Stimulated activated CD4-positive, alpha-beta T cell treated with anti-CD3 and anti-CD28 coated beads, TNF-alpha, amount 100 ng/mL, for 24 hours (primary cell): ENCODE measurements around the gene CCDC80.

Source experiments
- DNase-seq, 3 experiments: peaks; one replicate each; pipeline ENCODE4 v3.0.0-alpha.2; 2020; ENCODE audit warnings: low read depth in 3 of 3

CCDC80 gene

DNA sequence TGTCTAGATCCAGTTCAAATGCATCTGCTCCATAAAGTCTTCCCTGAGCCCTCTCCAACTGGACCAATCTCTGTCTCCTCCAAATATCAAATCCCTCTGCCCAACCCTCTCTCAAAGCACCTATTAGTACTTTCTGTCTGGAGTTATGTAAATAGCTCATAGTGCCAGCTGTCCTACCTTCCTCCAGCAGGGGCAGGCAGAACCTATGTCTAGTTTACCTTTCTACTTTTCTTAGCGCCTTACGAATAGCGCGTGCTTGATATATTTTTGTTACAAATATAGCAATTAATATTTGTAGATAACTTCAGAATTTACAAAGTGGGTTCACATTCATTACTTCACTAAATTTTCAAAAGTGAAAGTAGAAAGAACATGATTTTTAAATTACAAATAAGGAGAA is 14.0 kb upstream of the CCDC80 start:
- no peak for DNase-seq

DNA sequence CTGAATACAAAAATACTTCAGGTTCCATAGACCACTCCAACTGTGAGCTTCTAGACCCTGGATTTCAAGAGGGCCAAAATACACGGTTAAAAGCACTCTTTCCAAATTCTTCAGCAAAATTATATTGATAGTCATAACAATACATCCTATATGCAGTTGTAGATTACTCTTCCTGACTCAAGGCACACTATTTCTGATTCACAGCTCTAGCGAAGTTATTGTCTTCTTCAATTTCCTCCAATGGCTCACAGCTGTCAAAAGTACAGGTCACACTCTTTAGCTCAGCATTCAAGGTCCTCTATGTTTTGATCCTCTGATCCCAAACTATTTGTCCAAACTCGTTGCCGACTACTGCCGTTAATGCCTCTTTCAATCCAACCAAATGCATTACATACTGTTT is 13.5 kb upstream of the CCDC80 start:
- DNase-seq: no peak

GRCh38 chr3:112653881-112654300 is 12.9 kb upstream of the CCDC80 start:
- no peak for DNase-seq

DNA sequence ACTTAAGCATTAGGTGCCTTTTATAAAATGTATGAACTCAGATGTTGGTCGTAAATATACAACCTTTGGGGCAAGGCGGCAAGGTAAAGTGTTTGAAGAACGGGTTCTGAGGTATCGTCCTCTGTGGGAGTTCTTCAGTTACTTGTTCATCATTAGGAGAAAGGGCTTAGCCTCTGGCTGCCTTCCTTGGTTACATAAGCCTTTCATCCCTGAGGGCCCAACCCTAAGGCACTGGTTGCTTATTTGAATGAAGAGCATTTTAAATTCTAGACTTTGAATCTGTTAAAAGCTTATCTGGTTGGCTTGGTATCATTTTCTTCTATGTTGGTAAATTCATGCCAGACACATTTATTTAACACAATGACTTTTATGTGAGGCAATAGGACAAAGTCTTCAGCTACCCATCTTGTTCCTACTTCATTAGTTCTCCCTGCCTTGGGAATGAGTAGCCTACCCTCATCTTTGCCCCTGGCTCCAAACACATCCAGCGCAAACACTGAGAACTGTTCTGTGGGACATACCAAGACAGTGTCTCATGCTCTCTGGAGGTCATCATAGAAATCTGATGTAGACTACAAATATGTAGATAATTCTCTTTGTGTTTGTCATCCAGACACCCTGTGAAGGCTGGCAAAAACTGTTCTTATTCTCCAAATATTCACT is 12.4 kb upstream of the CCDC80 start:
- DNase-seq: no peak

GRCh38 chr3:112651516-112651915 is 10.6 kb upstream of the CCDC80 start:
- DNase-seq: no peak

DNA sequence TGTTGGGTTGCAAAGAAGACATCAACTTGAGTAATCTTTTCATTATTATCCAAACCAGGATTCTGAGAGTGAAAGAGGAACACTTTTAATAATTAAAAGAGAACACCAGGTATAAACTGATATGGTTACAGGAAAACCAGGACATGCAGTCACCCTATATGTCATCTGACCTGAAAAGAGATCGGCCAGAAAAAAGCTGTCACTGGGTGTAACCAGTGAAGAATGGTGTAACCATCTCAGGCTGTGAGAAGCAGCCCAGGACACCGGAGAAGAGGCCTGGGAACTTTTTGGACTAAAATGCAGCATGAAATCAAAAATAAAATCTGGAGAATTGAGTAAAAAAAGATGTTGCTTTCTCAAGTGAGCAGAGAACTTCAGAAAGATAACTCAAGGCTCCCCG is 10.1 kb upstream of the CCDC80 start:
- DNase-seq: no peak

DNA sequence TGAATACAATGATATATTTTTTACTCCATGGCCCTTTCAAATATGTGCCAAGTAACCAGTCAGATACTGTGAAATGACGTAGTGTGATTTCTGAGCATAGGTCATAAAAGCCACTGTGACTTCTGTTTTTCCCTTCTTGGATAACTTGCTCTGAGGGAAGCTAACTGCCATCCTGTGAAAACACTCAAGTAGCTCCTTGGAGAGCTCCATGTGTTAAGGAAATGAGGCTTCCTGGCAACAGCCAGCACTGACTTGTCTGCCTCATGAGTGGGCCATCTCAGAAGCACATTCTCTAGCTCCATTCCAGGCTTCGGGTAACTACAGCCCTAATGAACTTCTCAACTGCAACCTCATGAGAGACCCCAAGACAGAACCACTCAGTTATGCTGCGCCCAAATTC is 9.5 kb upstream of the CCDC80 start:
- no peak for DNase-seq

- DNase-seq: no peak
These were observed 8.5 kb upstream of the CCDC80 start for GRCh38 chr3:112649478-112649735.

DNA sequence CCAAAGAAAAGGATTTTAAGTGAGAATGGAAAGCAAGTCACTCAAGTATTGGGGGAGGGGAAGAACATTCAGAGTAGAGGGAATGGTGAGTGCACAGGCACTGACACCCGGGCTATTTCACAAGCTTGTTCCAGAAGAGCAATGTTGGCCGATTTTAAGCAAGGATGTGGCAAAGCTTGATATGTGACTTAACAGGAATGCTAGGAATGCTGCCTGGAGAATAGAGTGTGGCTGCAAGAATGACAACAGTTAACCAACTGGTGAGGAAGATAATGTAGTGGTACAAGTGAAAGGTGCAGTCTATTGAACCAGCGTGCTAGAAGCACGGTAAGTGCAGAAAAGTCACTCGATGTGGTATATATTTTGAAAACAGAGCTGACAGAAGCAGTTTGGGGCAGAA is 6.2 kb upstream of the CCDC80 start:
- no peak for DNase-seq

DNA sequence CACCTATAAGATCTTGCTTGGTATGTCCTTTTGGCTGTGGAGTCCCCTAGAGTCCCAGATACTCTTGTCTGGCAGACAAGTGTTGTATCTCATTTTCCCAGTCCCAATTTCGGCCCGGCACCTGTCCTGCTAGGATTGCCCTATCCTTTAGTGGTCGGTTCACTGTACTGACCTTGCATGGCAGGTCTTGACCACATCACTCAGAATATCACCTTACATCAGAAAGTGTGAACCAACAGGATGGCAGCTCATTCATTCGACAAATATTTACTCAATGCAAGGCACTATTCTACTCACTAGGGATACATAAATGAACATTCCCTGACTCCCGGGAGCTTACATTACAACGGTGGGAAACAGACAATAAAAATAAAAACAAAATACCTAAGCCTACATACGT is 5.7 kb upstream of the CCDC80 start:
- DNase-seq: no peak

DNA sequence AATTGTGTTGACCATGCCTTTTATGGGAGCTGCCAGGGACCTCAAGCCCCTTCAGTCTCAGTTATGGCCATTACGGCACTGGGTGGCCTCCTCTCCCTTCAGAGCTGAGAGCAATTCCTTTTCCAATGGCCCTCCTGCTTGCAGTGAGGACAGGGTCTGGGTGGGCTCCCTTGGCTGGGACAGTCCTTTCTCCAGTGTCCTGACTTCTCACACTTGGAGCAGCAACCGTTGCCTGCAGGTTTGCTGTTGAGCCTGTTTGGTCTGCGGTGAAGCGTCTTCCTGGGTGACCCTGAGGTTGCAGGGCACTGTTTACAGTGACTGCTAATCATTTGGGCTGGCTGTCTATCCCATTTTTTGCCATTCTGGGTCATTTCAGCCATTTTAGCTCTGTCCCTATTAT is 3.5 kb upstream of the CCDC80 start:
- no peak for DNase-seq

DNA sequence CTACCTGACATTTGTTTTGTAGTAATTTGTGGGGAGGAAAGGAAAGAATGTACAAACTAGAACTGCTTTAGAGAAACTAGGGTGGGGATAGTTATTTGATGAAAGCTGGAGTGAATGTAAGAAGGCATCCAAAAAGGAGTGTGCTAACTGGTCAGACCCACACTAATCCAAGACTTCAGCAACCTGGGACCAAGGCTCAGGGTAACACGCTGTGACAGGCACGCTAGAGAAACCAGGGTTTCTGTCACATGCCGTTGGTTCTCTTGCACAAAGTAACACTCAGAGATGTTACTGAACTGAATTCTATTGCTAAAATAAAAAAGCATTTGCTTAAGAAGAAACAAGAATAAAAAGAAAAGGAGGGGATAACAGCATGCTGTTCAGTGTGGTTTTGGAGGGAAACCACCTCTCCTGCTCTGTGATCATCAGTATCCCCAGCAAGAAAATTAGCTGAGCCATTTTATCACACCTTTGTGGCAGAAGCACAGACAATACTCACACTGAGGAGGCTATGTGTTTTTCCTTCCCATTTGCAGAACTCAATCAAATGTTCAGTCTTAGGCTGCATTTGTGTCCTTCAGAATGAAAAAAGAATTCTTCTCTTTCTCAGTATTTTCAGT is 2.8 kb upstream of the CCDC80 start:
- no peak for DNase-seq

- DNase-seq: peak; percentile 60 to 77 (median 77)
These were observed 2.1 kb upstream of the CCDC80 start for GRCh38 chr3:112642912-112643506.

DNA sequence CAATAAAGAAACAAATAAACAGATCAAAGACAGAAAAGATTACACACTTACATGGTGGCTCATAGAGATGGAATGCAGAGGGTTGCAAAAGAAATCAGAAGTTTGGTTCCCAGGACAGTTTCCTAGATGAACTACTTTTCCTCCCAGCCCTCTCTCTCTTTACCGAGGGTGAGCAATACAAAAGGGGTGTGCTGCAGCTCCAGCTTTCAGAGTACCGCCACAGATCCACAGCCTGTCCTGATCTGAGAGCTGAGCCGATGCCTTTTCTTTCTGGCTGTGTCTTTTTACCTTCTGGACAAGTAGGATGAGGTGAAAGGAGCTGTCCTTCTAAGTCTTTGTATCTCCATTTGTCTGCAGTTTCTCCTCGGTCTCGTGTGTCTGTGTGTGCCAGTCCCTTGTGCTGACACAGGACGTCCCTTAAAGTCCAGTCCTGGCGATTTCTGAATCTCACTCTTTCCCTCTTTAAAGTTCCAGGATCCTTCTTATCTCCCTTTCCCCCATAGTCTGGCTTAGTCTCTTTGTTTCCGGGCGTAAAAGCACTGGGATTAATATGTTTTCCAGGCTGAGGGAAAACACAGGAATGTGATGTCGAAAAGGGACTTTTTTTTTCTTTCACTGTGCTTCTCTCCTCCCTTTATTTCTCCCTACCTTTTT is 540 bp downstream of the CCDC80 start:
- DNase-seq: no peak

GRCh38 chr3:112639455-112640225 is 1.3 kb downstream of the CCDC80 start:
- DNase-seq: no peak

DNA sequence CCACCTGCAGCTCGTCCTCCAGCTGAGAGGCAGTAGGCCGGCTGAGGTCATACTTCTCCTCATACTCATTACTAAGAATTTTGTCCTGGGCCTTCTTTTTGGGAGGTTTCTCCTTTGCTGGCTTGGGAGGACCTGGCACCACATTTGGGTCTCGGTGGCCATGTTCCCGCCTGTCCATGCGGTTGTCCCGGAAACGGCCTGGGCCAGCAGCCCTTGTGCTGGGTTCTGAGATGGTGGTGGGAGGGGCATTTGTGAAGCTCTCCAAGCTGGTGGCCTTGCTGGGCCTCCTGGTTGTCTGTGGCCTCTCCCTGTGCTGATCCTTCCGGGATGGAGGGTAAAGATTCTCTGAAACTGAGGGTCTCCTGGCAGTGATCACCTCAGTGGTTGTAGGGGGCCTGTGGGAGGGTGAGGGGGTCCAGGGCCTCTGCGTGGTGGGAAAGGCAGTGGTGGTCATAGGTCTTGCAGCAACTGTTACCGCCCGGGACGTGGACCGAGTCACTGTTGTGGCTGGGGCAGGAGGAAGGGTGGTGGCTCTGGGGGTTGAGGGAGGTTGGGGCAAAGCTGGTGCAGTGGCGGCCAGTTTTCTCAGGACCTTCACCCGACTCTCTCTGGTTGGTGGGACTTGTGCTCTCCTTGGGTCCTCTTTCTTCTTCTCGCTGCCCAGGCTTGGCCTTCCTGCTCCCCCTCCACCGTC is 2.5 kb downstream of the CCDC80 start:
- DNase-seq: no peak

DNA sequence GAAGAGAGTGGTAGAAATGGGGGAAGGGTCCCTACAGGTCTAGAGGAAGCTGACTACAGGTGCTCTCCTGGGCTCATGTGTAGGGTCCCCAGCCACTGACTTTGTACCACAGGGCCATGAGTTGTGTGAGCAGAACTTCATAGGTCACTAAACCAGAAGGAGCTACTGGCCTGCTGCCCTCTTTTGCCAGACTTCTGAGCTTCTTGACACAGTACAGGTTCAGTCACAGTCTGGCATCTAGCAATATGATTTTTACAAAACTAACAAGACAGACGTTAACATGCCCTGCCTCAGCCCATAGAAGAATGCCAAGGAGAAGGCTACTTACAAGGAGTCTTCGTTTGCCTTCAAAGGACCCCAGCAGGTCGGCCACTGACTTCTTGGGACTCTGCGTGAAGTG is 3.2 kb downstream of the CCDC80 start:
- DNase-seq: no peak

DNA sequence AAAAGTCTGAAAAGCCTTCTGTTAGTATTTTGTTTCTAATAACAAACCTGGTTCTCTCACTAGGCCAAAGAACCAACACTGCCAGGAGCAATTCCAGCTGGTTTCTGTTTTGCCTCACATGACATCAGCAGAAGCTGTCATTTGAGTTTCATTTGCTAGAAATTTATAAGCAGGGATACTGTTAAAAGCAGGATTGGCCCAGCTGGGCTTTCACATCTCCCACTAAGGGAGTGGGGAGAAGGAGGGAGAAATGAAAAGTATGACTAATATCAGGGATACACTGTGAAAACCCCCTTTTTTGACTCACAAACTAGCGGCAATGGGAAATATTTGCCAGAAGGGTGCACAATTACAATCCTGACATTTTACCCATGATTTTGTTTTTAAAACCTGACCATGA is 5.3 kb downstream of the CCDC80 start:
- DNase-seq: no peak

DNA sequence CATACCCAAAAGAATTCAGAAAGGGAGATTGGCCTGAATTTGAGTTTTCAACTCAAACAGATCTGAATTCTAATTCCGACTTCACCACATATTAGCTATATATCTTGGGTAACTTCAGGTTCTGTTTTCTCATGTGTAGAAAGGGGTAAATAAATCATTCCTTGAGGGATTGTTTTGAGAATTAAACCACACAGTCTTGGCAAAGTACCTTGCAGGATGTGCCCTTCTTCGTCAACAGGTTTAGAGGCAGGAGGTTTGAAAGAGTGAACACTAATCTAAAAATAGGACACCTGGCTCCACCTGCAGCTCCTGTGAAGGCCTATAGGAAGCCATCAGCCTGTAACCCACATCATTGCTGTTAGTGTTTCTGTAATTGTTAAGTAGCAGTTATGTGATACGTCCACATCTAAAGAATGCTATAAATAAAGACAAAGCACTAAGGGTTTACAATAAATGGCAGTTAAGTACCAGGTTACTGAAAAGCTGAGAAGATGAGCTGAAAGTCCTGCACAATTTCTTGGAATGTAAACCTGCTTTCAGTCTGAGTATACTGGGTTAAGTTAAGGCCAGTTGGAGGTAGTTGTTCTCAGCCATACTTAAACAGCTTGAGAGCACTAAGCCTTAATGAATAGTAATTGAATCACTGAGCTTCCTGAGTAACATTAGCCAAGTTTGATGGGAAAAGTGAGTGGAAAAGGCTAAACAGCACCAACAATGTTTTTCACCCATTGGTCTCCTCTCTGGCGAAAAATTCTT is 6.0 kb downstream of the CCDC80 start:
- DNase-seq: no peak

DNA sequence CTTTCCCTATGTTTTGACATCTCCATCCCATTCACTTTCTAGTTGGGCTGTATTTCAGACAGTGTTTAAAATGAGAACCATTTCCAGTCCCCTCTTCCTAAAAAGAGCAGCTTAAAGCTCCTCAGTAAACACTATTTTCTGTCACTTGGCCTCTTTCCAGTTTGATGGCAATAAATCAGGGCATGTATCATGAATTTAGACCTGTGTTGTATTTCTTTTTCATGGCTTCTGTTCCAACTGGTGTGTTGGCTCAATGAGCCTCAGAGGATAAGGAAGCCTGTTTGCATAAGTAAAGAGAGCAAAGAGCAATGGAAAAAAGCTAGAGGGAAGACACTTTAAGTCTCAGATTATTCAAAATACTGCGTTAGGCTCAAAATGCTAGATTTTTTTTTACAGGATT is 7.2 kb downstream of the CCDC80 start:
- DNase-seq: no peak

- DNase-seq: no peak
These were observed 7.8 kb downstream of the CCDC80 start for GRCh38 chr3:112633191-112633590.
